ENCODE results near the gene VPS13C.

Gene VPS13C

GRCh38 chr15:62087671-62088352, 27.6 kb upstream of the VPS13C start:
- no peaks in the 10 kb centered on the region for H3K27me3 ChIP-seq (ENCODE audit: insufficient read depth, low read length)
- no peaks in the 10 kb centered on the region for H3F3A ChIP-seq (ENCODE audit: insufficient read depth, low read length)
- H3K79me2 ChIP-seq (ENCODE audit: insufficient read depth, low read length) = no peaks in the 10 kb centered on the region
- H3K4me3 ChIP-seq (ENCODE audit: low read depth, low read length, poor library complexity, severe bottlenecking) = no peak overlapping the region
- no peaks in the 10 kb centered on the region for H4K20me1 ChIP-seq (ENCODE audit: insufficient read depth, low read length)
- no peaks in the 10 kb centered on the region for H3K9me2 ChIP-seq (ENCODE audit: low read depth, low read length)
- no peak overlapping the region for H3K9ac ChIP-seq (ENCODE audit: low read length)
- H3K4me1 ChIP-seq (ENCODE audit: insufficient read depth, low read length, severe bottlenecking) = no peaks in the 10 kb centered on the region
- H2AFZ ChIP-seq (ENCODE audit: low read length) = no peak overlapping the region
- TF ChIP-seq EZH2 (IDR thresholded peaks at IDR 0.05; ENCODE audit: borderline replicate concordance, low read length) = no peak
- TF ChIP-seq CTCF (IDR thresholded peaks at IDR 0.05; ENCODE audit: low read length) = no peak
- H3K4me2 ChIP-seq (ENCODE audit: low read length) = no peak overlapping the region
- H3K27ac ChIP-seq (ENCODE audit: low read depth, low read length, poor library complexity, severe bottlenecking) = no peak overlapping the region
- H3K36me3 ChIP-seq (ENCODE audit: insufficient read depth, low read length) = no peaks in the 10 kb centered on the region
- H3K9me3 ChIP-seq (ENCODE audit: low read length) = no peaks in the 10 kb centered on the region

GRCh38 chr15:62085740-62086139, 25.5 kb upstream of the VPS13C start:
- Histone ChIP-seq H3K27me3 (ENCODE audit: insufficient read depth, low read length) (no peaks in the 10 kb centered on the region), H3K9me2 (ENCODE audit: low read depth, low read length) (no peaks in the 10 kb centered on the region), H3K4me1 (ENCODE audit: insufficient read depth, low read length, severe bottlenecking) (no peaks in the 10 kb centered on the region), H3K9me3 (ENCODE audit: low read length) (no peaks in the 10 kb centered on the region), H3F3A (ENCODE audit: insufficient read depth, low read length) (no peaks in the 10 kb centered on the region), H3K9ac (ENCODE audit: low read length) (no peak overlapping the region), H4K20me1 (ENCODE audit: insufficient read depth, low read length) (no peaks in the 10 kb centered on the region), H3K4me2 (ENCODE audit: low read length) (no peak overlapping the region), H3K4me3 (ENCODE audit: low read depth, low read length, poor library complexity, severe bottlenecking) (no peak overlapping the region), H3K79me2 (ENCODE audit: insufficient read depth, low read length) (no peaks in the 10 kb centered on the region), H3K27ac (ENCODE audit: low read depth, low read length, poor library complexity, severe bottlenecking) (no peak overlapping the region), H3K36me3 (ENCODE audit: insufficient read depth, low read length) (no peaks in the 10 kb centered on the region), H2AFZ (ENCODE audit: low read length) (no peak overlapping the region)
- TF ChIP-seq CTCF (IDR thresholded peaks at IDR 0.05; ENCODE audit: low read length) = no peak
- no peak for TF ChIP-seq EZH2 (IDR thresholded peaks at IDR 0.05; ENCODE audit: borderline replicate concordance, low read length)

GRCh38 chr15:62083194-62084154, 23.2 kb upstream of the VPS13C start:
- Histone ChIP-seq H3K4me3 (ENCODE audit: low read depth, low read length, poor library complexity, severe bottlenecking) (no peak overlapping the region), H4K20me1 (ENCODE audit: insufficient read depth, low read length) (no peaks in the 10 kb centered on the region), H3K36me3 (ENCODE audit: insufficient read depth, low read length) (no peaks in the 10 kb centered on the region), H3K9ac (ENCODE audit: low read length) (no peak overlapping the region), H3K4me1 (ENCODE audit: insufficient read depth, low read length, severe bottlenecking) (no peaks in the 10 kb centered on the region), H3K4me2 (ENCODE audit: low read length) (no peak overlapping the region), H3K27ac (ENCODE audit: low read depth, low read length, poor library complexity, severe bottlenecking) (no peak overlapping the region), H3K27me3 (ENCODE audit: insufficient read depth, low read length) (no peaks in the 10 kb centered on the region), H3K9me3 (ENCODE audit: low read length) (no peaks in the 10 kb centered on the region), H3K9me2 (ENCODE audit: low read depth, low read length) (no peaks in the 10 kb centered on the region), H2AFZ (ENCODE audit: low read length) (no peak overlapping the region), H3F3A (ENCODE audit: insufficient read depth, low read length) (no peaks in the 10 kb centered on the region), H3K79me2 (ENCODE audit: insufficient read depth, low read length) (no peaks in the 10 kb centered on the region)
- TF ChIP-seq CTCF (IDR thresholded peaks at IDR 0.05; ENCODE audit: low read length) (no peak), EZH2 (IDR thresholded peaks at IDR 0.05; ENCODE audit: borderline replicate concordance, low read length) (no peak)

Measured in OCI-LY1 (cell line).